Fibroblast of mammary gland (primary cell): ENCODE results near the gene RASSF7.
"Not testable (repeated sequence)": the region's sequence is repeated elsewhere in the genome, so short reads cannot be mapped to it uniquely, and the experiment has no call there.

Experiments
- DNase-seq: peaks from one replicate; pipeline ENCODE4 v3.0.0-alpha.2; 2010; ENCODE audit warnings: low read depth
- H3K4me3 ChIP-seq: 2 replicates; pipeline ENCODE4 v1.5.1; 2011; ENCODE audit warnings: low read depth, mild to moderate bottlenecking, low read length, moderate library complexity; ENCODE audit not compliant: control insufficient read depth
- TF ChIP-seq, protein P1 (sequence below): conservative IDR thresholded peaks from 2 replicates; pipeline ENCODE4 v1.5.1; 2011; ENCODE audit warnings: low read depth, low read length, inconsistent platforms; ENCODE audit not compliant: control insufficient read depth, insufficient read depth

RASSF7 gene, protein sequence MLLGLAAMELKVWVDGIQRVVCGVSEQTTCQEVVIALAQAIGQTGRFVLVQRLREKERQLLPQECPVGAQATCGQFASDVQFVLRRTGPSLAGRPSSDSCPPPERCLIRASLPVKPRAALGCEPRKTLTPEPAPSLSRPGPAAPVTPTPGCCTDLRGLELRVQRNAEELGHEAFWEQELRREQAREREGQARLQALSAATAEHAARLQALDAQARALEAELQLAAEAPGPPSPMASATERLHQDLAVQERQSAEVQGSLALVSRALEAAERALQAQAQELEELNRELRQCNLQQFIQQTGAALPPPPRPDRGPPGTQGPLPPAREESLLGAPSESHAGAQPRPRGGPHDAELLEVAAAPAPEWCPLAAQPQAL

DNA sequence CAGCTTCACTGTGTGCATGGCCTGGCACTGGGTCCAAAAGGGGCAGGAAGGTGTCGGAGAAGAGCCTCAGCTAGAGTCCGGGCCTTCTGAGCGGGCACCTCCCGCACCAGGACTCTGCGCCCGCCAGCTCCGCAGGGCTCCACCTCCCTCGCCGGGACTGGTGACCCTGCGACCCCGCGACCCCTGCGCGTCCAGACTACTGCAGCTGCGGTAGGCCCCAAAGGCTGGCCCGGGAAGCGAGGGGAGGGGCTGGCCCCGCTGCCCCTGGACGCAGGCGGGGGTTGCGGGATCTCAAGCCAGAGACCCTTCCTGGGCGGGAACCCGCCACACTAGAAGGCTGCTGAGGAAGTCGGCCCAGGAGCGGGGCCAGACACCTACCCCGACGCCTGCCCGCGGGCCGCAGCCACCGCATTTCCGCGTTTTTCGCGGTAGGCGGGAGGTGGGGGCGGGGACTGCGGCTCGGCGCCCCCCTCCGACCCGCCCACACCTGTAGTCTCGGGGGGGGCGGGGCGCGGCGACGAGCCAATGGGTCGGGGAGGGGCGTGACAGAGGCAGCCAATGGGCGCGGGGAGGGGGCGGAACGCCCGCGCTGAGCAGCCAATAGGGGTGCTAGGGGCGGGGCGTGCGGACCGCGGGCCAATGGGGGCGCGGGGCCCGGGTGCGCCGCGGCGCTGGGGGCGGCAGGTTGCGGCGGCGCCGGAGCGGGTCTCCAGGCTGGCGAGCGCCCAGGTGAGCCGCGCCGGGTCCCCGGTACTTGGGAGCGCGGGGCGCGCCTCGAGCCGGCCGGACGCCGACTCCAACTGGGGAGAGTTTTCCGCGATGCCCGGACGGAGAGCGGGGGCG lies at the start of gene RASSF7, which contains the start of gene LMNTD2:
Gene RASSF7 (plus strand): TSS at position 666 of the 843 bp plus-strand sequence. CDS start 799 bp downstream, outside the sequence.
Gene LMNTD2 (minus strand): TSS at position 434 of the 843 bp plus-strand sequence. CDS start 22 bp downstream, at position 412.
- peak; percentile 54 for DNase-seq
- H3K4me3 ChIP-seq: peak within 1 kb of the TSS; percentile 50
- TF ChIP-seq, protein P1, sequence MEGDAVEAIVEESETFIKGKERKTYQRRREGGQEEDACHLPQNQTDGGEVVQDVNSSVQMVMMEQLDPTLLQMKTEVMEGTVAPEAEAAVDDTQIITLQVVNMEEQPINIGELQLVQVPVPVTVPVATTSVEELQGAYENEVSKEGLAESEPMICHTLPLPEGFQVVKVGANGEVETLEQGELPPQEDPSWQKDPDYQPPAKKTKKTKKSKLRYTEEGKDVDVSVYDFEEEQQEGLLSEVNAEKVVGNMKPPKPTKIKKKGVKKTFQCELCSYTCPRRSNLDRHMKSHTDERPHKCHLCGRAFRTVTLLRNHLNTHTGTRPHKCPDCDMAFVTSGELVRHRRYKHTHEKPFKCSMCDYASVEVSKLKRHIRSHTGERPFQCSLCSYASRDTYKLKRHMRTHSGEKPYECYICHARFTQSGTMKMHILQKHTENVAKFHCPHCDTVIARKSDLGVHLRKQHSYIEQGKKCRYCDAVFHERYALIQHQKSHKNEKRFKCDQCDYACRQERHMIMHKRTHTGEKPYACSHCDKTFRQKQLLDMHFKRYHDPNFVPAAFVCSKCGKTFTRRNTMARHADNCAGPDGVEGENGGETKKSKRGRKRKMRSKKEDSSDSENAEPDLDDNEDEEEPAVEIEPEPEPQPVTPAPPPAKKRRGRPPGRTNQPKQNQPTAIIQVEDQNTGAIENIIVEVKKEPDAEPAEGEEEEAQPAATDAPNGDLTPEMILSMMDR: no peak

DNA sequence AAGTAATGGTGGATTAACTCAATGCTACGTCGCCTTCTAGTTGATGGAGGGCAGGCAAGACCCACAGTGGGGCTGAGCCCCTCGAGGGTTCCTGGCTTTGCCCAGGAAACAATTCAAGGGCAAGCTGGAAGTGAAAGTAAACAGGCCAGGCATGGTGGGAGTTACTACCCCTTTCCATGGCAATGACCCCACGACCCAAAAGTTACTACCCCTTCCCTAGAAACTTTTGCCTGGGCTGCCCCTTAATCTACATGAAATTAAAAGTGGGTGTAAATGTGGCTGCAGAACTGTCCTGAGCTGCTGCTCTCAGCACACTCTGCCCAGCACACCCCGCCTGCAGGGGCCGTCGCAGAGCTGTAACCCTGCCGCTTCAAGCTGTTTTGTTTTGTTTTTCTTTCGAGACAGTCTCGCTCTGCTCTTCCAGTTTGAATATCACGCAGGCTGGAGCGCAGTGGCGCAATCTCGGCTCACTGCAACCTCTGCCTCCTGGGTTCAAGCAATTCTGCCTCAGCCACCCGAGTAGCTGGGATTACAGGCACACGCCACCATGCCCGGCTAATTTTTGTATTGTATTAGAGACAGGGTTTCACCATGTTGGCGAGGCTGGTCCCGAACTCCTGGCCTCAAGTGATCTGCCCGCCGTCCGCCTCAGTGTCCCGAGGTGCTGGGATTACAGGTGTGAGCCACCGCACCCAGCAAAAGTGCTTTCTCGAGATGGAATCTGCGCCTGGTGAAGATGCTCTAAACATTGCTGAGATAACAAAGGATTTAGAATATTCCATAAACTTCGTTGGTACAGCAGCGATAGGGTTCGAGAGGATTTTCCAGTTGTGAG lies 47.8 kb upstream of the RASSF7 start:
- TF ChIP-seq, protein P1: no peak
- no peak for DNase-seq

DNA sequence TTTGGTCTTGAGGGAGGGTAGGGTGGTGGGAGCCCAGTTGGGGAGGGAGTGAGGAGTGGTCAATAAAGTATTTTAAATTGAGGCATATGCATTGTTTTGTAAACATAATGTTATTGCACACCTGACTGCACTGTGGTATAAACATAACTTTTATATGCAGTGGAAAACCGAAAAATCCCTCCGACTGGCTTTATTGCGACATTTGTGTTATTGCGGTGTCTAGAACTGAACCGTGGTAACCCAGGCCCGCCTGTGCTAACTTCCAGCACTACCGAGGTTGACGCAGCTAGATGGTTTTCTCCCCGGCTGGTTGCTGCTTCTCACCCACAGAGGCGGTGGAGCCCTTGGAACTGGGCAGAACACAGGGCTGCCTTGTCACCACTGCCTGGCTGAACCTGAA lies 46.2 kb upstream of the RASSF7 start:
- no peak overlapping the region for H3K4me3 ChIP-seq
- DNase-seq: no peak
- TF ChIP-seq, protein P1: no peak

More for the DNA sequence above, 47.8 kb upstream of the RASSF7 start:
- no peak overlapping the region for H3K4me3 ChIP-seq

DNA sequence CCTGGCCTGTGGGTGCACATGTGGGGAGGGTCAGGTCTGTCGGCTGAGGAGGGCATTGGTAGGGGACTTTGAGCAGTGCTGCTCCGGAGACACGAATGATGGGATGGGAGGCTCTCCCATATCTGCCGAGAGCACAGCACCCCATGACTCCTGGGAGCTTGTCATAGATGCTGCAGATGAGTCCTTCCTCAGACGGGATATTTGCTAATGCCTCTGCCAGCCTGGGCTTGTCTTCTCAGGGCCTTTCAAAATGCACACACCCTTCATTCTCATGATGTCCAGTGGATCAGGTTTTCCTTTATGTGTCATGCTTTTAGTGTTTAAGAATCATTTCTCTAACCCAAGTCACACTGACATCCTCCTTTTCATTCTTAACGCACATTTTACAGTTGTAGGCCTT lies 45.6 kb upstream of the RASSF7 start:
- no peak for DNase-seq
- H3K4me3 ChIP-seq: no peak overlapping the region
- TF ChIP-seq, protein P1: no peak

DNA sequence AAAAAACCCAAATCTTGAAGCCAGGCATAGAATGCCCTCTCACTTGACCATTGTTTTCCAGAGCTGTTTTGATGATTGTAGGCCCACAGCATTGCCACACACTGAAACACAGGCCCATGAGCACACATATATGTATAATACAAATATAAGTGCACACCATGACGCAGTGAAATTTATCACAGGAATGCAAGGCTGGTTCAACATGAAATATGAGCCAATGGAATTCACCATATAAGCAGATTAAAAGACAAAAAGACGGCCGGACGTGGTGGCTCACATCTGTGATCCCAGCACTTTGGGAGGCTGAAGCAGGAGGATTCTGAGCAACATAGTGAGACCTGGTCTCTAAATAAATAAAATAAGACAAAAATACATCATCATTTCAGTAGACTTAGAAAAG lies 44.4 kb upstream of the RASSF7 start:
- no peak overlapping the region for H3K4me3 ChIP-seq
- DNase-seq: no peak
- TF ChIP-seq, protein P1: no peak

DNA sequence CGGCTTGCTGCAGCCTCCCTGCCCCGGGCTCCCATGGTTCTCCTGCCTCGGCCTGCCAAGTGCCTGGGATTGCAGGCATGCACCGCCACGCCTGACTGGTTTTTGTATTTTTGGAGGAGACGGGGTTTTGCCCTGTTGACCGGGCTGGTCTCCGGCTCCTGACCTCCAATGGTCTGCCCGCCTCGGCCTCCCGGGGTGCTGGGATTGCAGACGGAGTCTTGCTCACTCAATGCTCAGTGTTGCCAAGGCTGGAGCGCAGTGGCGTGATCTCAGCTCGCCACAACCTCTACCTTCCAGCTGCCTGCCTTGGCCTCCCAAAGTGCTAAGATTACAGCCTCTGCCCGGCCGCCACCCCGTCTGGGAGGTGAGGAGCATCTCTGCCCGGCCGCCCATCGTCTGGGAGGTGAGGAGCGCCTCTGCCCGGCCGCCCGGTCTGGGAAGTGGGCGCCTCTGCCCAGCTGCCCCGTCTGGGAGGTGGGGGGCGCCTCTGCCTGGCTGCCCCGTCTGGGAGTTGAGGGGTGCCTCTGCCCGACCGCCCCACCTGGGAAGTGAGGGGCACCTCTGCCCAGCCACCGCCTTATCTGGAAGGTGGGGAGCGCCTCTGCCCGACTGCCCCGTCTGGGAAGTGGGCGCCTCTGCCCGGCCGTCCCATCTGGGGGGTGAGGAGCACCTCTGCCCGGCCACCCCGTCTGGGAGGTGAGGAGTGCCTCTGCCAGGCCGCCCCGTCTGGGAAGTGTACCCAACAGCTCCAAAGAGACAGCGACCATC lies 43.7 kb upstream of the RASSF7 start:
- not testable (repeated sequence) for H3K4me3 ChIP-seq, DNase-seq
